Smooth muscle cell (in vitro differentiated cells): ENCODE results near the gene SLC5A10. TPM values are rescaled to one million over a fixed set of nuclear protein-coding genes. Genes with fewer than 3 reads are reported as not detected.

ENCODE experiments used
- DNase-seq: peaks from one replicate; lab custom pipeline; 2025; ENCODE audit not compliant: unreplicated experiment; lab: John Stamatoyannopoulos, UW
- H2AFZ ChIP-seq: fragments of 200-600 bp; sonication (generic); 2 replicates; pipeline ENCODE4 v1.6.0; 2016; ENCODE audit warnings: antibody characterized with exemption, low read depth, mild to moderate bottlenecking
- H3F3A ChIP-seq: fragments of 200-600 bp; sonication (generic); 2 replicates; pipeline ENCODE4 v1.6.0; 2017; ENCODE audit warnings: antibody characterized with exemption, low read depth
- H3K27ac ChIP-seq: fragments of 200-600 bp; sonication (generic); 2 replicates; pipeline ENCODE4 v1.5.1; 2016; ENCODE audit warnings: low read depth, mild to moderate bottlenecking
- H3K27me3 ChIP-seq: fragments of 200-600 bp; sonication (generic); 2 replicates; pipeline ENCODE4 v1.6.1; 2016; ENCODE audit warnings: low read depth, mild to moderate bottlenecking
- H3K36me3 ChIP-seq: fragments of 200-600 bp; sonication (generic); 2 replicates; pipeline ENCODE4 v1.5.1; 2016; ENCODE audit warnings: low read depth
- H3K4me1 ChIP-seq: fragments of 200-600 bp; sonication (generic); 2 replicates; pipeline ENCODE4 v1.5.1; 2016; ENCODE audit warnings: low read depth
- H3K4me2 ChIP-seq: fragments of 200-600 bp; sonication (generic); 2 replicates; pipeline ENCODE4 v1.6.0; 2016; ENCODE audit warnings: mild to moderate bottlenecking
- H3K4me3 ChIP-seq: fragments of 200-600 bp; sonication (generic); 2 replicates; pipeline ENCODE4 v1.5.1; 2016; ENCODE audit warnings: mild to moderate bottlenecking
- H3K79me2 ChIP-seq: fragments of 200-600 bp; sonication (generic); 2 replicates; pipeline ENCODE4 v1.6.0; 2016; ENCODE audit warnings: low read depth, mild to moderate bottlenecking
- H3K9ac ChIP-seq: fragments of 200-600 bp; sonication (generic); 2 replicates; pipeline ENCODE4 v1.6.0; 2016; ENCODE audit warnings: low read depth
- H3K9me3 ChIP-seq: fragments of 200-600 bp; sonication (generic); replicated peaks from 2 replicates; pipeline ENCODE4 v1.5.1; 2016; ENCODE audit warnings: low read depth
- H4K20me1 ChIP-seq: fragments of 200-600 bp; sonication (generic); 2 replicates; pipeline ENCODE4 v1.6.0; 2016; ENCODE audit warnings: low read depth
- WGBS: methylation state at CpG from one replicate; pipeline ENCODE4 v1.1.7; 2016; ENCODE audit warnings: low lambda C conversion rate; 5-methylcytosine and 5-hydroxymethylcytosine counted together
- polyA plus RNA-seq: library from polyadenylated mRNA; unstranded; fragments of >200 nt; fragmentation: Nextera tagmentation; extraction: Ambion mirVana; gene quantifications from 2 replicates; pipeline ENCODE4 v1.2.1, GENCODE V29; 2016
- total RNA-seq: library from RNA; depleted of rRNA; stranded (reverse); fragments of >200 nt; gene quantifications from 2 replicates; pipeline ENCODE4 v1.2.3, GENCODE V29; 2014
- TF ChIP-seq, protein P1 (sequence below): fragments of 200-600 bp; sonication (generic); IDR thresholded peaks from 2 replicates; pipeline ENCODE4 v1.5.1; 2017; ENCODE audit warnings: borderline replicate concordance, mild to moderate bottlenecking, antibody characterized with exemption; ENCODE audit not compliant: insufficient read depth, poor library complexity, severe bottlenecking

Gene SLC5A10
- total and polyA plus RNA-seq, 2 experiments from 2014 or later, result not detected

DNA sequence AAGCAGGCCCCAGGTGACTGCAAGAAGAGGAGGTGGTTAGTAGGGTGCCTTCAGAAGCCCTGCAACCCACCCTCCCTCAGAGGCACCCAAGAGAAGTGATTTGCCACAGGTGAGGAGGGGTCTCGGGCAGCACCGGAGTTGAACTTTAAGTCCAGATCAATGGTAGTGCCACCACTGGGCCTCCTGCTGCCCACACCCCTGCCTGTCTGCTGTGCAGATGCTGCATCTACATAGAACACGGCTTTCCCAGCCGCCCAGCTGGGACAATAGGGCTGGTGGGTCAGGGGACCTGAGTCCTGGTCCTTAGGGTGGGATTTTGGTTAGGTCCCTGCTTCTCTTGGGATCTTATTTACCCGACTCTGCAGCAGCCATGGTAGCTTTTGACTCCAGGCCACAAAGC is 70.2 kb downstream of the SLC5A10 start:
- Histone ChIP-seq H3F3A (no peaks in the 10 kb centered on the region), H3K36me3 (no peaks in the 10 kb centered on the region), H3K4me3 (no peak overlapping the region), H3K4me2 (no peak overlapping the region), H2AFZ (no peak overlapping the region), H3K4me1 (no peaks in the 10 kb centered on the region), H3K27ac (no peak overlapping the region), H4K20me1 (no peaks in the 10 kb centered on the region), H3K79me2 (no peaks in the 10 kb centered on the region), H3K9ac (no peak overlapping the region), H3K27me3 (no peaks in the 10 kb centered on the region), H3K9me3 (no peaks in the 10 kb centered on the region)
- no peak for DNase-seq
- TF ChIP-seq, protein P1, sequence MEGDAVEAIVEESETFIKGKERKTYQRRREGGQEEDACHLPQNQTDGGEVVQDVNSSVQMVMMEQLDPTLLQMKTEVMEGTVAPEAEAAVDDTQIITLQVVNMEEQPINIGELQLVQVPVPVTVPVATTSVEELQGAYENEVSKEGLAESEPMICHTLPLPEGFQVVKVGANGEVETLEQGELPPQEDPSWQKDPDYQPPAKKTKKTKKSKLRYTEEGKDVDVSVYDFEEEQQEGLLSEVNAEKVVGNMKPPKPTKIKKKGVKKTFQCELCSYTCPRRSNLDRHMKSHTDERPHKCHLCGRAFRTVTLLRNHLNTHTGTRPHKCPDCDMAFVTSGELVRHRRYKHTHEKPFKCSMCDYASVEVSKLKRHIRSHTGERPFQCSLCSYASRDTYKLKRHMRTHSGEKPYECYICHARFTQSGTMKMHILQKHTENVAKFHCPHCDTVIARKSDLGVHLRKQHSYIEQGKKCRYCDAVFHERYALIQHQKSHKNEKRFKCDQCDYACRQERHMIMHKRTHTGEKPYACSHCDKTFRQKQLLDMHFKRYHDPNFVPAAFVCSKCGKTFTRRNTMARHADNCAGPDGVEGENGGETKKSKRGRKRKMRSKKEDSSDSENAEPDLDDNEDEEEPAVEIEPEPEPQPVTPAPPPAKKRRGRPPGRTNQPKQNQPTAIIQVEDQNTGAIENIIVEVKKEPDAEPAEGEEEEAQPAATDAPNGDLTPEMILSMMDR, result no peak
- 92% methylated on average over 5 of the region's 5 CpGs for WGBS

DNA sequence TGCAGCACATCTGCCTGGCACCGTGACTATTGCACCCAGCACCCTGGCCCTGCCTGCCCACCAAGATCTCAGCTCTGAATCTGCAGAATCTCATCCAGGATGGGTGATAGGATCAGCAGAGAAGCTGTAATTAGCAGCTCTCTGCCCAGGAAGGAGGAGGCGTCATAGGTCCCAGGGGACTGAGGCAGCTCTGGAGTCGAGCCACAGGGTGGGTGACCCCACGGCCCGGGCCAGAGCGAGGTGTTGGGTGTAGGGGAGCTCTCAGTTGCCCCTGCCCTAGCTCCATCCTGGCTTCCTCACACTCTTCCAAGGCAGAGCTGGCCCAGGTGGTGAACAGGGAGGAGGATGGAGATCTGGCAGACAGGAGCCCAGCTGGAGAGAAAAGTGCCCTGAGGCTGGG is 70.8 kb downstream of the SLC5A10 start:
- TF ChIP-seq, protein P1, result no peak
- Histone ChIP-seq H3K4me1 (no peaks in the 10 kb centered on the region), H3K36me3 (no peaks in the 10 kb centered on the region), H3K9me3 (no peaks in the 10 kb centered on the region), H3K9ac (no peak overlapping the region), H3K4me2 (no peak overlapping the region), H3F3A (no peaks in the 10 kb centered on the region), H3K27ac (no peak overlapping the region), H3K4me3 (no peak overlapping the region), H3K79me2 (no peaks in the 10 kb centered on the region), H3K27me3 (no peaks in the 10 kb centered on the region), H4K20me1 (no peaks in the 10 kb centered on the region), H2AFZ (no peak overlapping the region)
- DNase-seq, result no peak
- WGBS, result 94% methylated on average over 6 of the region's 6 CpGs

DNA sequence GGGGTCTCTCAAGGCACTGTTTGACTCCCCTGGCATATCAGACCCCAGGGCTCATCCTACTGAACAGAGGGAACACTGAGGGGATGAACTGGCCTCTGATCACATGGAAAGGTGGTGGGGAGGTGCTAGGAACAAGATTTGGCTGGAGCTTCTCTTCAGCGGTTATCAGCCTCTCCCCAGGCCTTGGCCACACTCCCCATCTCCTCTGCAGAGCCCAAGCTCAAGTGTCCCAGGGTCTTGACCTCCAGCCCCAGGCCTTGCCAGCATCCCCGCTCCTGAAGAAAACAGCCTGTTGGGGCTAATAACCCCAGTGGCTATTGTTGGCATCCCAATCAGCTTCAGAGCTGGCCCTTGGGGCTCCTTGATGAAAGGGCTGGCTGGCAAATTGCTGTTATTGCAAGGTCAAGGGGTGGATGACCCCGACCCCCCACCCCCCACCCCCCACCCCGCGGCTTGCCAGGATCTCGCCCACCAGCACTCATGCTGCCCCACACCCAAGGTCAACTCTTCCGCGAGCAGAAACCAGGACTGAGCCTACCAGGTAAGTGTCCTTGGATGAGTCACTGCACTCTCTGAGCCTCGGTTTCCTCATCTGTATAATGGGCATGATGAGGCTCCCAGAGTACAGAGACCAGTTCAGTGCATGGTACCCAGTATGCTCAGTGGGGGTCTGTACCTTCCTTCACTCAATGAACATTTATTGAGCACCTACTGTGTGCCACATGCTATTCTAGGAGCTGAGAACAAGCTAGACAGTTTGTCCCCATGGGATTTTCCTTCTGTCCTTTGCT is 71.4 kb downstream of the SLC5A10 start:
- no peaks in the 10 kb centered on the region for H4K20me1 ChIP-seq
- 98% methylated on average over 9 of the region's 9 CpGs for WGBS

More for the DNA sequence above, 71.4 kb downstream of the SLC5A10 start:
- no peaks in the 10 kb centered on the region for H3K79me2 ChIP-seq
- no peaks in the 10 kb centered on the region for H3K4me1 ChIP-seq
- H3K27me3 ChIP-seq, result no peaks in the 10 kb centered on the region
- H3K27ac ChIP-seq, result no peak overlapping the region
- no peaks in the 10 kb centered on the region for H3K36me3 ChIP-seq
- no peaks in the 10 kb centered on the region for H3K9me3 ChIP-seq
- H3K4me3 ChIP-seq, result no peak overlapping the region
- no peaks in the 10 kb centered on the region for H3F3A ChIP-seq
- H3K4me2 ChIP-seq, result no peak overlapping the region
- no peak overlapping the region for H2AFZ ChIP-seq
- DNase-seq, result no peak
- TF ChIP-seq, protein P1, result no peak
- H3K9ac ChIP-seq, result no peak overlapping the region
